Right atrium auricular region (tissue), 2 donors: ENCODE results near the gene CLEC16A. TPM values are rescaled to one million over a fixed set of nuclear protein-coding genes. Genes with fewer than 3 reads are reported as not detected.

ENCODE experiments used
- DNase-seq: peaks from one replicate; pipeline ENCODE4 v3.0.0-alpha.2; 2019; ENCODE audit warnings: low spot score
- H3K27ac ChIP-seq, 2 donors: fragments of 200-600 bp; sonication (generic); 1 replicate in 1 of 2; 2 replicates in 1 of 2; pipeline ENCODE4 v1.5.1; 2016 to 2019
- H3K27me3 ChIP-seq, 2 donors: fragments of 200-600 bp; sonication (generic); one replicate each; pipeline versions ENCODE4 v1.5.1 to v1.6.0; 2017 to 2019
- H3K36me3 ChIP-seq: fragments of 200-600 bp; sonication (generic); one replicate; pipeline ENCODE4 v1.5.1; 2016
- H3K4me1 ChIP-seq, 2 donors: fragments of 200-600 bp; sonication (generic); one replicate each; pipeline versions ENCODE4 v1.5.1 to v1.6.0; 2017 to 2019
- H3K4me3 ChIP-seq, 2 donors: fragments of 200-600 bp; sonication (generic); 1 replicate in 1 of 2; 2 replicates in 1 of 2; pipeline ENCODE4 v1.5.1; 2017 to 2019; ENCODE audit warnings: mild to moderate bottlenecking in 1 of 2, moderate library complexity in 1 of 2
- H3K9me3 ChIP-seq, 2 donors: fragments of 200-600 bp; sonication (generic); one replicate each; pipeline ENCODE4 v1.5.1; 2019
- total RNA-seq, 2 donors: library from RNA; depleted of rRNA; stranded (reverse); fragments of >200 nt; gene quantifications; one replicate each; pipeline ENCODE4 v1.1.0, GENCODE V29; 2016
- TF ChIP-seq, protein P1 (sequence below), 2 donors: fragments of 200-600 bp; sonication (generic); IDR thresholded peaks; one replicate each; pipeline ENCODE4 v1.5.1; 2019; ENCODE audit warnings: antibody characterized with exemption in 2 of 2

CLEC16A gene
- total RNA-seq, 2 donors from 2014 or later, result 24.1 to 49.0 TPM

GRCh38 chr16:11147754-11148444 is 203.5 kb downstream of the CLEC16A start:
- H3K27me3 ChIP-seq, result no peaks in the 10 kb centered on the region
- TF ChIP-seq, protein P1, sequence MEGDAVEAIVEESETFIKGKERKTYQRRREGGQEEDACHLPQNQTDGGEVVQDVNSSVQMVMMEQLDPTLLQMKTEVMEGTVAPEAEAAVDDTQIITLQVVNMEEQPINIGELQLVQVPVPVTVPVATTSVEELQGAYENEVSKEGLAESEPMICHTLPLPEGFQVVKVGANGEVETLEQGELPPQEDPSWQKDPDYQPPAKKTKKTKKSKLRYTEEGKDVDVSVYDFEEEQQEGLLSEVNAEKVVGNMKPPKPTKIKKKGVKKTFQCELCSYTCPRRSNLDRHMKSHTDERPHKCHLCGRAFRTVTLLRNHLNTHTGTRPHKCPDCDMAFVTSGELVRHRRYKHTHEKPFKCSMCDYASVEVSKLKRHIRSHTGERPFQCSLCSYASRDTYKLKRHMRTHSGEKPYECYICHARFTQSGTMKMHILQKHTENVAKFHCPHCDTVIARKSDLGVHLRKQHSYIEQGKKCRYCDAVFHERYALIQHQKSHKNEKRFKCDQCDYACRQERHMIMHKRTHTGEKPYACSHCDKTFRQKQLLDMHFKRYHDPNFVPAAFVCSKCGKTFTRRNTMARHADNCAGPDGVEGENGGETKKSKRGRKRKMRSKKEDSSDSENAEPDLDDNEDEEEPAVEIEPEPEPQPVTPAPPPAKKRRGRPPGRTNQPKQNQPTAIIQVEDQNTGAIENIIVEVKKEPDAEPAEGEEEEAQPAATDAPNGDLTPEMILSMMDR (IDR thresholded peaks at IDR 0.05), result no peak
- no peaks in the 10 kb centered on the region for H3K36me3 ChIP-seq
- no peaks in the 10 kb centered on the region for H3K9me3 ChIP-seq
- no peak overlapping the region for H3K4me3 ChIP-seq
- DNase-seq, result no peak
- no peak overlapping the region for H3K27ac ChIP-seq
- peaks cover 0 to 21% of the 10 kb centered on the region in 2 donors for H3K4me1 ChIP-seq

- TF ChIP-seq, protein P1 (IDR thresholded peaks at IDR 0.05), result no peak
- Histone ChIP-seq H3K27ac (no peak overlapping the region), H3K36me3 (no peaks in the 10 kb centered on the region), H3K4me3 (no peak overlapping the region), H3K9me3 (no peaks in the 10 kb centered on the region), H3K27me3 (no peaks in the 10 kb centered on the region), H3K4me1 (peaks cover 0 to 11% of the 10 kb centered on the region in 2 donors)
- DNase-seq, result no peak
These were observed 204.8 kb downstream of the CLEC16A start for GRCh38 chr16:11149011-11149616.

DNA sequence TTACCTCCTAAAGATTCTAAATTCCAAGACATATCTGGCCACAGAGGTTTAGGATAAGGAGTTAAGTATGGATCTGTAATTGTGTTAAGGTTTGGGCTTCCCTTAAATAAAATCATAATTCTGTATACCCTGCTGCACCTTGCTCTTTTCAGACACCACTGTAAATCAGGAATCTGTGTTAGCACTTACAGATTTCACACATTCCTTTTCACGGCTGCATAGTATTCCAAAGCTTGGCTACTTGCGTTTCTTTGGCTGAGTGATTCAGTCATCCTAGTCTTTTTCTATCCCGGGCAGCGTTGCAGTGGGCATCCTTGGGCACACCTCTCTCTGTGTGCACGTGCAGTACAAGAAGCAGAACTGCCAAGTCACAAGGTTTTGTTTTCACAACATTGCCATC is 205.8 kb downstream of the CLEC16A start:
- no peak overlapping the region for H3K4me3 ChIP-seq
- H3K27ac ChIP-seq, result no peak overlapping the region
- H3K27me3 ChIP-seq, result no peaks in the 10 kb centered on the region
- no peak for DNase-seq
- no peaks in the 10 kb centered on the region for H3K4me1 ChIP-seq
- no peaks in the 10 kb centered on the region for H3K9me3 ChIP-seq
- H3K36me3 ChIP-seq, result no peaks in the 10 kb centered on the region
- TF ChIP-seq, protein P1 (IDR thresholded peaks at IDR 0.05), result no peak

- TF ChIP-seq, protein P1 (IDR thresholded peaks at IDR 0.05), result no peak
- Histone ChIP-seq H3K4me1 (no peaks in the 10 kb centered on the region), H3K27me3 (no peaks in the 10 kb centered on the region), H3K4me3 (no peak overlapping the region), H3K36me3 (no peaks in the 10 kb centered on the region), H3K9me3 (no peaks in the 10 kb centered on the region), H3K27ac (no peak overlapping the region)
- no peak for DNase-seq
These were observed 207.0 kb downstream of the CLEC16A start for GRCh38 chr16:11151156-11151884.

DNA sequence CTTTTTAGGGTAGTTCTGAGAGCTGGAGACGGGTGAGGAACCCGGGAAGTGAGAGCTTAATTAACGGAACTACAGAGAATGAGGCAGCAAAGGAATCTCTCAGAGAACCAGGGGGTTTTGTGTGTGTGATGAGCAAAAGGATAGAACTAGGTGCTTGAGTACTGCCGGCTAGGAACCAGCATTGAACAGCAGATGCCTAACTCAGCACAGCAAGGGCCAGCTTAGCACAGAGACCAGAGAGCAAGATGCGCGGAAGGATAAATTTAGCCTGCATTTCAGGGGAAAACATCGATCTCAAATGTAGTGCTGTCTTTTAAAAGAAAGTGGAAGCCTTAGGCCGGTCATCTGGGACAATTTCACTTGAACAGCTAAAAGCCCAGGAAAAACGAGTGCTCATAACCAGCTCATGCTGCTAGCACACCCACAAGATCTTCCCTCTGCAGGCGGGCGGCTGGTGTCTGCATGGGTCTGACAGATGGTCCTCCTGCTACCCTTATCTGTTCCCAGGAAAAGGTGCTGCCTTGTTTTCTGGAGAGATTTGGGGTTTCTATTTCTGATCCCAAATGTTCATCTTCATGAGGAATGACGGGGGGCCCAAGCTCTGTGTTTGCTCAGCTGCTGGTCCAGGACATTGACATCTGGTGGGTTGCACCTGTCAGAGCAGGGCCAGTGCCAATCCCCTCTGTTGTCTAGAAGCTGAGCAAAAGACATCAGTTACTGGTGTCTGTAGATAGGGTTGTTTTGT is 207.7 kb downstream of the CLEC16A start:
- TF ChIP-seq, protein P1 (IDR thresholded peaks at IDR 0.05), result no peak
- DNase-seq, result no peak
- no peak overlapping the region for H3K27ac ChIP-seq

More for the DNA sequence above, 207.7 kb downstream of the CLEC16A start:
- no peak overlapping the region for H3K4me3 ChIP-seq
- H3K9me3 ChIP-seq, result no peaks in the 10 kb centered on the region
- no peaks in the 10 kb centered on the region for H3K36me3 ChIP-seq
- no peaks in the 10 kb centered on the region for H3K27me3 ChIP-seq
- H3K4me1 ChIP-seq, result no peaks in the 10 kb centered on the region
